Globus pallidus (tissue), 1 donor: ENCODE measurements around the gene G3BP1.
"Not testable (repeated sequence)": the region's sequence is repeated elsewhere in the genome, so short reads cannot be mapped to it uniquely, and the experiment has no call there.

Experiments
- DNase-seq: peaks from one replicate; pipeline ENCODE4 v3.0.0-alpha.2; 2015; ENCODE audit warnings: low spot score

Gene G3BP1

DNA sequence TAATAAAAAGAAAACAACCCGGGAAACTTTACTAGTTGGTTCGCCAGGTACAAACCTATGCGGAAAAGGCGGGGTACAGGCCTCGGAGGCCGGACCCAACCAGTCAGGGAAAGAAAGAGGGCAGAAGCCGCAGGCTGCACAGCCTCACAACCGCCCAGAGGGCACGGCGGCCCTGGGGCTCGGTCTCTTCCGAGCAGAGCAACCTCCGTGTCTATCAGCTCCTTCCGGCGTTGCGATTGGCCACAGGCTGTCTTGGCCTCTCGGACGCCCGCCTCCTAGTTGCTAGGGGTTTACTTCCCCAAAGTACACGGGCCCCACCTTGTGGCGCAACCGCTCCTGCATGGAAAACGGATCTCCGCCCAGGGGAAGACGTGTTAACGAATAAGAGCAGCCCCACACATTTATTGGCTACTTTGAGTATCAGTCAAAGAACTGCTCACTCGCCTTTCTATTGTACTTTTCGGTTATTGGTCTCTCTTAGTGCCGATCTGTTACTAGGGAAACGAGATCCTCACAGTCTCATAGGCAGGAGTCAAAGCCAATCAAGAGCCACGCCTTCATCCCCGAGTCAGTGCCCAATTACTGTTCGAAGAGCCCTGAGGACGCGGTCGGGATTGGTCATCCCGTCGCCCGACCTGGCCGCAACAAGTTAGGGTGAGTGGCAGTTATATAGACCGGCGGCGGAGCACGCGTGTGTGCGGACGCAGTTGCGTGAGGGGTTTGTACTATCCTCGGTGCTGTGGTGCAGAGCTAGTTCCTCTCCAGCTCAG lies at the start of gene G3BP1:
G3BP1 (plus strand) TSS at position 696 of the 770 bp plus-strand sequence. CDS start 14,667 bp downstream, outside the sequence.
- peak; percentile 100 for DNase-seq

DNA sequence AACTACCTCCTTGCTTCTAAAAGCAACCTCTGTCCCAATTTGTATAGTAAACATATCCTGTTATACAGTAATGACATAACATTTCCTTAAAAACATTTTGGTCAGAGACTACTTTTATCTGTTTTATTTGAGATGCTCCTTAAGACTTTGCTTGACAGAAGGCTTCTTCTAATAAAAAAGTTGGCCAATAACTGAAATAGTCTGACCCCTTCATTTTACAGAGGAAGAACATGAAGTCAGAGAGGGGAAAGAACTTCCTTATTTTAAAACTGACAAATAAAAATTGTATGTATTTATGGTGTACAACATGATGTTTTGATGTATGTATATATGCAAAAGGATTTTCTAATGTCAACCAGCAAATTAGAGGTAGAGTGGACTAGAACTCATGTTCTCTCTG lies 49.2 kb upstream of the G3BP1 start:
- no peak for DNase-seq

DNA sequence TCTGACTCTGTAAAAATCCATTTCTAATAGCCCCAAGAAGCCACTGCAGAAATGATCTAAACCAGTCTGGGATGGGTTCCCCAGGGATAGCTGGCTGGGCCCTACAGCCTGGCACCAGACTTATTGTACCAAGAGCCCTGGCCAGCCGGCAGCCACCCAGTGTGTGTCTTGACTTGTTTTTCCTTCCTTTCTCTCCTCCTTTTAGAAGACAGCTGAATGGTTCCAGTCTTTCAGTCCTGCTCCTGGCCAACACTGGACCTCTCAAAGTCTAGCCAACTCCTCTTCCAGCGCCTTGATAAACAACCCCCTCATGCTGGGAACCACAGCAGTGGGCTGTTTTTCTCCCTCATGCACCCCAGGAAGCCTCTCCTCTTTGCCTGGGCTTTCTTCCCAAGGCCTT lies 47.4 kb upstream of the G3BP1 start:
- DNase-seq = peak; percentile 74

DNA sequence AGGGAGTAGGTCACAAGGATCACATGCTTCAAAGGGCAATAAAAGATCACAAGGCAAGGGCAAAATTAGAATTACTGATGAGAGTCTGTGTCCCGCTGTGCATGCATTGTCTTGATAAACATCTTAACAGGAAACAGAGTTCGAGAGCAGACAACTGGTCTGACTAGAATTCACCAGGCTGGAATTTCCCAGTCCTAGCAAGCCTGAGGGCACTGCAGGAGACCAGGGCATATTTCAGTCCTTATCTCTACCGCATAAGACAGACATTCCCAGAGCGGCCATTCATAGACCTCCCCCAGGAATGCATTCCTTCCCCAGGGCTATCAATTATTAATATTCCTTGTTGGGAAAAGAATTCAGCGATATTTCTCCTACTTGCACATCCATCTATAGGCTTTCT lies 42.2 kb upstream of the G3BP1 start:
- not testable (repeated sequence) for DNase-seq

DNA sequence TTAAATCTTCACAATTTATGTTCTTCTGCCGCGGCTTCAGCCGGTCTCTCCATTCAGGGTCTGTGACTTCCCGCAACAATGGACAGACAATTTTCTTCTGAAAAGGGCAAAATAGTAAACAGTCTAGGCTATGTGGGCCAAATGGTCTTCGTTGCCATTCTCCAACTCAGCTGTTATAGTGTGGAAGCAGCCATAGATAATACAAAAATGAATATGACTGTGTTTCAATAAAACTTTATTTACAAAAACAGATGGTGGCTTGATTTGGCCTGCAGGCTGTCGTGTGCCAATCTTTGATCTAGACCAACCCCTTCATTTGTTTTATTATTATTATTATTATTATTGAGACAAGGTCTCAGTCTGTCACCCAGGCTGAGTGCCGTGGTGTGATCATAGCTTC lies 41.4 kb upstream of the G3BP1 start:
- DNase-seq = no peak

DNA sequence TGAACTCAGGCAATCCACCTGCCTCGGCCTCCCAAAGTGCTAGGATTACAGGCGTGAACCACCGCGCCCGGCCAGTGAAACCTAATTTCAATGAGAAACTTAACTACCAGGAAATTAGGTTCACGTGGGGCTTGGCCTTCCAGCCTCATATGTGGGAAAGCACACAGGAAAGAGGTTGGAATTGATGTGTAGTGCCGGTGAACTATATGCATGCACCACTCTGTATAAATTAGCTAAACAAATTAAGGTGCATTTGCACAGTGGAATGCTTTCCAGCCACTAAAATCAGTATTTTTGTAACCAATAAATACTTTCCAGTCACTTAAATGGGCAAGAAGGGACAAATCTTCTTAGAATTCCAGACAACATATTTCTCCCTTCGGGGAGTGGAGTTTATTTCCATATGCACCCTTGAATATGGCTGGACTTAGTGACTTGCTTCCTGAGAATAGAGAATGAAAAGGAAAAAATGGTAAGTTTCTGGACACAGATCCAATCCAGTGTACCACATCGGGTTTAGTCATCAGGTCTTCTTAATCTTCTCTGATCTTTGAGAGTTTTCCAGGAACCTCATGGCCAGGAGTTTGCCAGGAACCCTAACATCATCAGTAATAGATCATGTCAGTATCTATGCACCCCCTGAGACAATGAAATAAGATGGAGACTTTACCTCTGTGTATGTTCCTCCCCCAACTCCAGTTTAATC lies 38.2 kb upstream of the G3BP1 start:
- DNase-seq = no peak

DNA sequence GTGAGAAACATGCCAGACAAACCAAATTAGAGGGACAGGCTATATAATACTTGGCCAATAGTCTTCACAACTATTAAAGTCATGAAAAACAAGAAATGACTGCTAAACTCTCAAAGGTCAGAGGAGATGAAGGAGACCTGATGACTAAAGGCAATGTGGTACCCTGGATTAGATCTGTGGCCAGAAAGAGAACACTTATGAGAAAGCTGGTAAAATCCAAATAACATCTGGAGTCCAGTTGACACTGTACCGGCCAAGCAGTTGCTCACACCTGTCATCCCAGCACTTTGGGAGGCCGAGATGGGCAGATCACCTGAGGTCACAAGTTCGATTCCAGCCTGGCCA lies 37.7 kb upstream of the G3BP1 start:
- DNase-seq = no peak

DNA sequence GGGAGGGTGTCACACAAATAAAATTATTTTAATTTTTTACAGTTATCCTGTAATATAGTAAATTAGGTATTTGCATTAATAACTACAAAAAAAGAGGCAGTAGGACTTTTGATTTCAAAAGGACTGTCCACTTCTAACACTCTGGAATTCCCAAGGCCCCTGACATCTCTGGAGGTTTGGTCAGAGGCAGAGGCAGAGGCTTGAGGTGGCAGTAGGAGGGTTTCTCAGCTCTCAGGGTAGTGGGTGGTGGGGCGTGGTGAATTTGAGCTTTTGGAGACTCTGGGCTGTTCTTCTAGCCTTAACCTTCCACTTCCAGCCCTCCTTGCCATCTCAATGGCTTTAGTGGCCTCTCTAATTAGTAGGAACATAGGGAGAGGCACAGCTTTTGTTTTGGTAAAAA lies 36.1 kb upstream of the G3BP1 start:
- no peak for DNase-seq

DNA sequence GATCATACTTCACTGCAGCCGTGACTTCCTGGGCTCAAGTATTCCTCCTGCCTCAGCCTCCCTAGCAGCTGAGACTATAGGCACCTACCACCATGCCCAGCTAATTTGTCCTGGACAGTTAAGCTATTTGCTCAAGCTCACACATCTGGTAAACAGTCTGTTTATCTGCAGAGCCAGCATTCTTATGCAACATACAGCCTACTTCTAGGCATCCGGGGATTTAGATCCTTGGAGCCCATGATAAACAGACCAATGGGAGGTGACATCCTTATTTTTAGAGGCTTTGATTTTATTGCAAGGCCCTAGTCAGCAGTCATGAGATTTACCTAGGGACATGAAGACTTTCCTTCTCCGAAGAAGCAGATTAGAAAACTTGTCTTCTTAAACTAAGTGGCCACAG lies 34.3 kb upstream of the G3BP1 start:
- DNase-seq = no peak

DNA sequence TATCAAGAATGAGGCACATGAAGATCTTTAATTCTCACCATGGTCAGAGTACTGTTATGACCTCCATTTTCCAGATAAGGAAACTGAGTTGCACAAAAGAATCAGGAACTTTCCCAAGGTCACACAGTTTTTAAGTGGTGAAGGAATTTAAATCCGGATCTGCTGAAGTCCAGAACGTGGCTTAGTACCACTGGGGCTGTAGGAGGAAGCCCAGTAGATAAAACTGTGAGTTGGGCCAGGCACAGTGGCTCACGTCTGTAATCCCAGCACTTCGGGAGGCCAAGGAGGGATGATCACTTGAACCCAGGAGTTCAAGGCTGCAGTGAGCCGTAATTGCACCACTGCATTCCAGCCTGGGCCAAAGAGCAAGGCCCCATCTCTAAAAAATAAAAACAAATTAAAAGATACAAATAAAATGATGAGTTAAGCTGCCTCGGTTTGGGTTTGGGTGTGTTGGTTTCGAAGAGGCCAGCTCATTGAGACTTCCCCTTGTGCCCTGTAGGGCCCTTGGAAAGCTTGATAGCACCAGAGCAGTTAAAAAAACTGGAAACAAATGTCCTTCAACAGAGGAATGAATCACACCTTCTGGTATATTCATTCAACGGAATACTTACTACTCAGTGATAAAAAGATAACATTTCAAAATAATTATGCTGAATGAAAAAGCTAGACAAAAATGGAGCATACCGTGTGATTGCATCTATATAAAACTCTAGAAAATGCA lies 33.5 kb upstream of the G3BP1 start:
- DNase-seq = no peak

DNA sequence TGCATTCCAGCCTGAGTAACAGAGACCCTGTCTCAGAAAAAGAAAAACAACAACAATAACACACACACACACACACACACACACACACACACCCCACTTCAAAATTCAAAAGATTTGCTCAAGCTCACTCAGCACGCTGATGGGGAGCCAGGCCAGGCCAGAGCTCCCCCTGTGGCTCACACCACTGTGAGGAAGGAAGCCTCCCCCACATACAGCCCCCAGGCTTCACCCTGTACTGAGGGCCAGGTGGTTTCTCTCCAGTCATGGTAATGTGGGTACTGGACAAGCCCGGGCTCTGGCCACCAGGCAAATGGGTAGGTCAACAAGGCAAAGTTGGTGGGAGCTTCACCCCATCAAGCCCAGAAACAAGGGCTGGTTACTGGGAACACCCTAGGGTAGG lies 32.4 kb upstream of the G3BP1 start:
- no peak for DNase-seq

DNA sequence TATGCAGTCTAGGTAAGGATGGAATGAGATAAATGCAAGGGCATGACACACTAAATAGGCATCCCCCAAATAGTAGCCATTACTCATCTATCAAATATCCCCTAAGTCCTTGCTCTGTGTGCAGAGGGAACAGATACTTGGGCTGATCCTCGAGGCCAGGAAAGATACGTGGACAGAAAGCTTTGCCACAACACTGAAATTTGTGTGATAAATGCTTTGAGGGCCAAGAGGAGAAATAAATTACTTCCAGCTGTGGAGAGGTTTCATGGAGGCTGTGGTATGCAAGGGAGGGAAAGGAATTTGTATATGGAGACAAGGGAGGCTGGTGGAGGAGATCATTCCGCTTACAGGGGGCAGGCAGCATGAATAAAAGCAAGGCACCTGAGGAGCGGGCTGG lies 31.8 kb upstream of the G3BP1 start:
- DNase-seq = no peak

DNA sequence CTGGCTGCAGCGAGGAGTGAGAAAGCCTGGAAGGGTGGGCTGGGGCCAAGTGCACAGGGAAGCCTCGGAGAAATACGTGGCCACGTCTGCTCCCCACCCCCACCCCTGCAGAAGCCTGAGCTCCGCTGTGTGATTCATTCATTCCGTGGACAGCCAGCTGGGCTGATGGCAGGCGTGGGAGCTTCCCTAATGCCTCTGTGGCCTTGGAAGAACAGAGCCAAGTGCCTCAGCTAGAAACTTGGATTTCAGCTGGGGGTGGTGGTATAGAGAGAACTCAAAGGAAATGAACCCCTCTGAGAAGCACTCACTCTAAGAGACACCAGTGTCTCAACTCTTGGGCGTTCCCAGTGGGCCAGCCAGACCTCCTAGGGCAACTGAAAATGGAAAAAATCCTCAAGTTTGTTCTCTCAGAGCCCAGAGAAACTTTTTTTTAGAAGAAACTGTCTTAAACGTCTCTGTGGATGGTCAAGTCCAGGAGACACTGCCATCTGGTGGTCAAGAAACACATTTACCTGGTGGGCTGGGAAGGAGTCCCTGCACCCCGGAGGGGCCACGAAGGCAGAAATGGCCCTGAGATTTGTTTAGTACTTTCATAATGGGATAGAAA lies 31.3 kb upstream of the G3BP1 start:
- DNase-seq = peak; percentile 70

DNA sequence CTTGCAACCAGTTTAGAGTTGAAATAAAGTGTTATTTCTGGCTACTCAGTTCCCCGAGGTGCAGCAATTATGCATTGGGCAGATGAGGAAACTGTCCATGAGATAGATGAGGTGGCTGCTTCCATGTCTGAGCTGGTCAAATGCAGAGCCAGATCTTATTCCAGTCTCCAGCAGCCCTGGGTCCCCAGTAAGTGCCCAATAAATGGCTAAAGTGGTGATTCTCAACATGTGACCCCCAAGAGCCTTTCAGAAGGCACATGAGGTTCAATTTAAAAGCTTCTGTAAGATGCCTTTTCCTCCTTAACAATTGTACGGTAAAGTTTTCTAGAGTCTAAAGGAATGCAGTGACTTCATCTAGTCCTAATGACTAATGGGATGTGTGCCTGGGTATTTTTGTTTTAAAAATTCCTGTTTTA lies 30.8 kb upstream of the G3BP1 start:
- no peak for DNase-seq

DNA sequence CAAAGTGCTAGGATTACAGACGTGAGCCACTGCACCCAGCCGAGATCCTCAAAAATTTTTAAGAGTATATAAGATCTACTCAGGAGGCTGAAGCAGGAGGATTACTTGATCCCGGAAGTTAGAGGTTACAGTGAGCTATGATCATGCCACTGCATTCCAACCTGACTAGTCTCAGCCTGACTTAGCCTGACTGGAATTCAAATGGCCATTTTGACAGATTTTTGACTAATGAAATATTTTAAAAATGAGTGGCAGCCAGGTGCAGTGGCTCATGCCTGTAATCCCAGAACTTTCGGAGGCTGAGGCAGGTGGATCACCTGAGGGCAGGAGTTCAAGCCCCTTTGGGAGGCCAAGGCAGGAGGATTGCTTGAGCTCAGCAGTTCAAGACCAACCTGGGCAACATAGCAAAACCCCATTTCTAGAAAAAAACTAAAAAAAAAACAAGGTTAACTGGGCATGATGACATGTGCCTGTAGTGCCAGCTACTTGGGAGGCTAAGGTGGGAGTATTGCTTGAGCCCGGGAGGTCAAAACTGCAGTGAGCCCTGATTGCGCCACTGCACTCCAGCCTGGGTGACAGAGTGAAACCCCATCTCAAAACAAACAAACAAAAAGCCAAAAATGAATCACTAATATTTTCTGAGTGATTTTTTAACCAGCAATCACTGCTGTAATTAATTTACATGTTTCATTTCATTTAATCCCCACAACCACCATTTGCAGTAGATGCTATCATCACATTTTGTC lies 29.9 kb upstream of the G3BP1 start:
- no peak for DNase-seq

DNA sequence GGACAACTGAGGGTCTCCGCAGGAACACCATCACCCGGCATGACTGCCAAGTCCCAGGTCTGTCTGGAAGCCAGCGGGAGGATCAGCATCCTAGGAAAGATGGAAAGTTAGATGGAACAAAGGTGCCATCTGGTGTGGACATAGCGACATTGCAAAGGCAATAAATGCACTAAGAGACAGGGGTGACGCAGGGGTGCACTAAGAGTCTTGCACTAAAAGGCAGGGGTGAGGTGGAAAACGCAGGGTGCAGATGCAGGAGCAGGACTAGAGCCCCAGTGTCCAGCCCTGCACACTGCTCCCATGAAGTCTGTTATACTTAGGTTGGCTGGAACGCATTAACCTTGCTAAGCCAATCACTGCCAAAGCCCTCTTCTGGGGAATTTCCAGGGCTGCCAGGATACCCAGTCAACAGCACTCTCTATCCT lies 28.9 kb upstream of the G3BP1 start:
- peak; percentile 67 for DNase-seq

DNA sequence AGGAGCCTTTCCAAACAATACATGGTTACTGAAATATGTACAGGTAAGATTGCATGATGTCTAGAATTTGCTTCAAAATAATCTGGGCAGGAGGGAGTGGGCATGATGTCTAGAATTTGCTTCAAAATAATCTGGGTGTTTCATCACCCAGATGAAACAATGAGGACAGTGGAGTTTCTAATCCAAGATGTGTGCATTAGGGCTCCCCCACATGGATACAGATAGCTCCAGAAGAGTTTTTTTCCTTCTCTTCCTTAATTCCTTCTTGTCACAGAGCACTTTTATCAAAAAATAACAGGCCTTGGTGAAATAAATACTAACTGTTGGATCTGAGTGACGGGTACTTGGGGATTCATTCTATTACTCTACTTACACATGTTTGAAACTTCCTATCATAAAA lies 28.2 kb upstream of the G3BP1 start:
- DNase-seq = no peak

DNA sequence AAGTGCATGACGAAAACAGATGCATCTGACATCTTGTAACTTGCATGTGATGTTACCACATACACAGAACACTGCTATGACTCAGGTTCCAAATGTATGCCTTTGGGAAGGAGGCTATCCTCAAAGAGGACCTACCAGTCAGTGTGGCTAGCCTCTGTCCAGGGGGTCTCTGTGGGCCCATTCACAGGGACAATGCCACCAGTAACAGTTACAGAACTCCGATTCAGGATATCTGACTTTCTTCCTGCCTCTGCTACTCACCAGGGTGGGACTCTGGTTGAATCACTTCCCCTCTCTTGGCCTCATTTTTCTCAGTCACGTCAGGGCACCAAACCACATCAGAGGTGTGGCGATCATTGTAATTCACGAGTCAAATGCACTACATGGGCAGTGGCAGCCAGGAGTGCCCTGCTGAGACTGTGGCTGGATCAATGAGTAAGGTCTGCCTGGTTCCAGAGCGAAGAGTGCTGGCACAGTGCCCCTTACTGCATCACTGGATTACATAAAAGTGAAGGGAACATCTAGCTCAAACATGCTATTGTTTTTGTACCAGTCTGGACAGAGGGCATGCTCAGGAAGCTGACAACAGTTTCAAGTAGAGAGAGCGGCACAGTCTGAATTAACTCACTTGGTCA lies 26.6 kb upstream of the G3BP1 start:
- peak; percentile 89 for DNase-seq

DNA sequence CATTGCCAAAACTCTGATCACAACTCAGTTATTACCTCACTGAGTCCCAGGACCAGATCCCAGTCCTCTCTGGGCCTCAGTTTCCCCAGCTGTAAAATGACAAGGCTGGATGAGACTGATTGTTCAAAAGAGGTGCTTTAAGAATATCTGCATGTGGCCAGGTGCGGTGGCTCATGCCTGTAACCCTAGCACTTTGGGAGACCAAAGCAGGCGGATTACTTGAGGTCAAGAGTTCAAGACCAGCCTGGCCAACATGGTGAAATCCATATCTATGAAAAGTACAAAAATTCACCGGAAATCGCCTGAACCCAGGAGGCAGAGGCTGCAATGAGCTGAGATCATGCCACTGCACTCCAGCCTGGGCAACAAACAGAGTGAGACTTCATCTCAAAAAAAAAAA lies 21.6 kb upstream of the G3BP1 start:
- no peak for DNase-seq

DNA sequence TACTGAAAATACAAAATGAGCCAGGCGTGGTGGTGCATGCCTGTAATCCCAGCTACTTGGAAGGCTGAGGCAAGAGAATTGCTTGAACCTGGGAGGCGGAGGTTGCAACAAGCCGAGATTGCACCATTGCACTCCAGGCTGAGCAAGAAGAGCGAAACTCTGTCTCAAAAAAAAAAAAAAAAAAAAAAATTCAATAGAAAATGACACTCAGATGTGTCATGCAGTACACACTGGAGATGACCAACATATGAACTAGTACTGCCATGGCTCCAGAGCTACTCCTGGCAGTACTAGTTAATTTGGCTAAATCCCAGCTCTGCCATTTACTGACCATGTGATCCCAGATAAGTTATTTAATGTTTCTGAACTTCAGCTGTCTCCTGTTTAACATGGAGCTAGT lies 20.7 kb upstream of the G3BP1 start:
- no peak for DNase-seq

DNA sequence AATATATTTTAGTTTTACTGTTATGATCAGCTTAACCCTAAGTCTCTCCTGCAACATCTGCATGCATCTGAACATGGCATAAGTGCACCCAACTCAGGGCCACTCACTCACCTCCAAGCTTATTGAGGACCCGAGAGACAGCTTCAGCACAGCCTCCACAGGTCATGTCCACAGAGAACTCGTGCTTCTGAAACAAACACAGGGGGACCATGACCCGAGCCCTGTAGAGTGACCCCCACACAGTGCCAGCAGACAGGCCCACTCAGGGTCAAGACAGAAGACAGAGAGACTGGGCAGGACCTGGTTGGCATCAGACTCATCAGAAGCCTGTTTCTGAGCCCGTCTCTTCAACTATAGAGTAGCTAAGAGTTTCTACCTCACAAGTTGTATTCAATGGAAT lies 20.2 kb upstream of the G3BP1 start:
- DNase-seq = no peak
